Measurements from ENCODE around the gene FANCG. TPM values are rescaled to one million over a fixed set of nuclear protein-coding genes. Genes with fewer than 3 reads are reported as not detected.

FANCG gene
- total RNA-seq, 1 experiment from 2014 or later = 73.8 TPM

DNA sequence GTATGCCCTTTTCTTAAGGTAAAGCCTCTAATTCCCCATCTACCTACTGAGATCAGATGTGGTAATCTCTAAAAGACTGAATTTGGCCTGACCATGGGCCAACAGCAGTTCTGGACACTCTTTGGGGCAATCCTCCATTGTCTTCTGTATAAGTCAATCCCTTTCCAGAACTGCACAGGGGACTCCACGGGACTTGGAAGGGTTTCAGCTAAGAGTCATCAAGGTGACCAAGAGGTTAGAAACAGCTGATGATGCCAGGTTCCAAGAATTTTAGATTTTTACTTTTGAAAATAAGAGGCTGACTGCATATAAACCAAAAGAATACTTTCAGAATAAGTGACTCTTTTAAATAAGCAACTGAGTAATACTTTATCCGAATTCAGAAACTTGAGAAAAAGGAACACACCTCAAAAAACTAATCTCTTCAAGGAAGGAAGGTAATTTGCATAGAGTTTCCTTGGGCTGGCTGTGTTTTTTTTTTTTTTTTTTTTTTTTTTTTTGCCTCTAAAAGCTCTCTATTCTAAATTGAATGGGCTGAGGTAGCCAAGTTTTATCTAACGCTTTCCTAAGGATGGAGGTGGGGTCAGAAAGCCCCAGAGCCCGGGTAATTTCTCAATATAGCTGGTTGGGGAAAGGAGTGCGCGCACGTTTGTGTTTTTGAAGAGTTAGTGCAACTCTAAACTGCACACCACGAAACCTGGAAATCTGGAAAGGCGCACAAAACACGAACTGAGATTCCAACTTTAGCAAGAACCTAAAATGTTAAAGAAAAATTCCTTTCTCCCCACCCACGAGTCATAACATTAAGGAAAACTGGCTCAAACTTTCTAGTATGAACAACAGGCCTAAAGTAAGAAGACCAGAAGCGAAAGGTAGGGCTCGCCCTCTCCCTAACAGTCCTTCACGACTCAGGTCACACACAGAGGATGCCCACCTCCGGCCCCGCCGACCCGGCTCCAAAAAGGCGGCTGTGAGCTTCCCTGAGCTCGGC, 8.6 kb downstream of the FANCG start:
- intact Hi-C loops (cut with micrococcal nuclease; ENCODE audit: unreplicated experiment) (no loop called here), in situ Hi-C loops (cut with HindIII; ENCODE audit: low pct_unique_long_range_greater_than_20kb, low sequenced_read_pairs) (no loop called here)
- H3K4me3 ChIP-seq (ENCODE audit: low read depth in 2 of 2, low read length in 2 of 2) = peak overlapping the region; percentile 68 to 93
- TF ChIP-seq TCF7L2 (IDR thresholded peaks at IDR 0.05; ENCODE audit: low read depth, low read length) (no peak), POLR2AphosphoS5 (IDR thresholded peaks at IDR 0.05; ENCODE audit: low read depth, low read length) (no peak; the same call in 1 of the 2 replicates), SIN3A (IDR thresholded peaks at IDR 0.05; ENCODE audit: borderline replicate concordance, insufficient read depth, low read depth, low read length) (no peak)
- TF ChIP-seq, protein P1, sequence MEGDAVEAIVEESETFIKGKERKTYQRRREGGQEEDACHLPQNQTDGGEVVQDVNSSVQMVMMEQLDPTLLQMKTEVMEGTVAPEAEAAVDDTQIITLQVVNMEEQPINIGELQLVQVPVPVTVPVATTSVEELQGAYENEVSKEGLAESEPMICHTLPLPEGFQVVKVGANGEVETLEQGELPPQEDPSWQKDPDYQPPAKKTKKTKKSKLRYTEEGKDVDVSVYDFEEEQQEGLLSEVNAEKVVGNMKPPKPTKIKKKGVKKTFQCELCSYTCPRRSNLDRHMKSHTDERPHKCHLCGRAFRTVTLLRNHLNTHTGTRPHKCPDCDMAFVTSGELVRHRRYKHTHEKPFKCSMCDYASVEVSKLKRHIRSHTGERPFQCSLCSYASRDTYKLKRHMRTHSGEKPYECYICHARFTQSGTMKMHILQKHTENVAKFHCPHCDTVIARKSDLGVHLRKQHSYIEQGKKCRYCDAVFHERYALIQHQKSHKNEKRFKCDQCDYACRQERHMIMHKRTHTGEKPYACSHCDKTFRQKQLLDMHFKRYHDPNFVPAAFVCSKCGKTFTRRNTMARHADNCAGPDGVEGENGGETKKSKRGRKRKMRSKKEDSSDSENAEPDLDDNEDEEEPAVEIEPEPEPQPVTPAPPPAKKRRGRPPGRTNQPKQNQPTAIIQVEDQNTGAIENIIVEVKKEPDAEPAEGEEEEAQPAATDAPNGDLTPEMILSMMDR (IDR thresholded peaks at IDR 0.05) = no peak
- TF ChIP-seq, protein P2, sequence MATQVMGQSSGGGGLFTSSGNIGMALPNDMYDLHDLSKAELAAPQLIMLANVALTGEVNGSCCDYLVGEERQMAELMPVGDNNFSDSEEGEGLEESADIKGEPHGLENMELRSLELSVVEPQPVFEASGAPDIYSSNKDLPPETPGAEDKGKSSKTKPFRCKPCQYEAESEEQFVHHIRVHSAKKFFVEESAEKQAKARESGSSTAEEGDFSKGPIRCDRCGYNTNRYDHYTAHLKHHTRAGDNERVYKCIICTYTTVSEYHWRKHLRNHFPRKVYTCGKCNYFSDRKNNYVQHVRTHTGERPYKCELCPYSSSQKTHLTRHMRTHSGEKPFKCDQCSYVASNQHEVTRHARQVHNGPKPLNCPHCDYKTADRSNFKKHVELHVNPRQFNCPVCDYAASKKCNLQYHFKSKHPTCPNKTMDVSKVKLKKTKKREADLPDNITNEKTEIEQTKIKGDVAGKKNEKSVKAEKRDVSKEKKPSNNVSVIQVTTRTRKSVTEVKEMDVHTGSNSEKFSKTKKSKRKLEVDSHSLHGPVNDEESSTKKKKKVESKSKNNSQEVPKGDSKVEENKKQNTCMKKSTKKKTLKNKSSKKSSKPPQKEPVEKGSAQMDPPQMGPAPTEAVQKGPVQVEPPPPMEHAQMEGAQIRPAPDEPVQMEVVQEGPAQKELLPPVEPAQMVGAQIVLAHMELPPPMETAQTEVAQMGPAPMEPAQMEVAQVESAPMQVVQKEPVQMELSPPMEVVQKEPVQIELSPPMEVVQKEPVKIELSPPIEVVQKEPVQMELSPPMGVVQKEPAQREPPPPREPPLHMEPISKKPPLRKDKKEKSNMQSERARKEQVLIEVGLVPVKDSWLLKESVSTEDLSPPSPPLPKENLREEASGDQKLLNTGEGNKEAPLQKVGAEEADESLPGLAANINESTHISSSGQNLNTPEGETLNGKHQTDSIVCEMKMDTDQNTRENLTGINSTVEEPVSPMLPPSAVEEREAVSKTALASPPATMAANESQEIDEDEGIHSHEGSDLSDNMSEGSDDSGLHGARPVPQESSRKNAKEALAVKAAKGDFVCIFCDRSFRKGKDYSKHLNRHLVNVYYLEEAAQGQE (IDR thresholded peaks at IDR 0.05; ENCODE audit: insufficient read depth in 1 of 2, low read depth in 2 of 2, low read length in 1 of 2) = no peak
- no peaks in the 10 kb centered on the region for H3K9me3 ChIP-seq (ENCODE audit: control insufficient read depth, insufficient read depth, low read depth, low read length)
- CTCF ChIA-PET = interaction anchor here (0.5 kb wide), 2 partner anchors 21 to 383 kb away, joined by 3 to 4 read pairs; no protein-coding TSS in a partner anchor
- no peaks in the 10 kb centered on the region for H3K27me3 ChIP-seq (ENCODE audit: control insufficient read depth, insufficient read depth, low read length)
- DNase-seq (ENCODE audit: low read depth, low spot score) (no peak), ATAC-seq (no peak)
- peak overlapping the region; percentile 98 for H3K27ac ChIP-seq (ENCODE audit: low read length)
- POLR2A ChIA-PET = interaction anchor here (0.6 to 1.4 kb wide), 5 partner anchors 9 to 655 kb away, joined by 3 to 6 read pairs (median 4); partner anchors contain the start of genes DNAJB5 and STOML2
- H3K4me1 ChIP-seq (ENCODE audit: control insufficient read depth, insufficient read depth, low read length) = peaks cover 22% of the 10 kb centered on the region
- H3K36me3 ChIP-seq (ENCODE audit: control insufficient read depth, insufficient read depth, low read length) = peaks cover 17% of the 10 kb centered on the region
- BruUV-seq (replicated peaks) = TSS peak; percentile 76

DNA sequence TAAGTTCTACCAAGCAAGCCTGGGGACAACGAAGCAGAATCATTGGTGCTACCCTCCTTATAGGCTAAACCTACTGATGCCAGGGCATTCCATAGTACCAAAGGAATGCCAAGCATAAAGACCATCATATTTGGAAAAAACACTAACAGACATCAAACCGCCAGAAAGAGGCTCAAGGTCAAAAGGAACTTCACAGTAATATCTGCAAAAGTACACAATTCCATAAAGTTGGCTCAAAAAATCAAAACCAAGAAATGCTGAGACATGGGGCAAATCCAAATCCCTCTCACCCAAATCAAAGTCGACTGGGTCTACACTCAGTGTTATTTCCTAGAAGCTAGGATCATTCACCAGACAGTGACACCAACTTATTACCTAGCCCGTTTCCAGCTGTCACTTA, 10.7 kb downstream of the FANCG start:
- ChIA-PET CTCF (interaction anchor here (0.5 kb wide), 1 partner anchor 17 kb away, joined by 3 read pairs; no protein-coding TSS in a partner anchor), POLR2A (interaction anchor here (0.5 to 0.7 kb wide), 4 partner anchors 9 to 441 kb away, joined by 3 to 11 read pairs (median 6); partner anchors contain the start of gene FANCG)
- Histone ChIP-seq H3K9me3 (ENCODE audit: control insufficient read depth, insufficient read depth, low read depth, low read length) (no peaks in the 10 kb centered on the region), H3K27me3 (ENCODE audit: control insufficient read depth, insufficient read depth, low read length) (no peaks in the 10 kb centered on the region), H3K4me3 (ENCODE audit: low read depth in 2 of 2, low read length in 2 of 2) (peak overlapping the region in 1 of 2 experiments; percentile 93; a peak in 1 of 4 replicates), H3K4me1 (ENCODE audit: control insufficient read depth, insufficient read depth, low read length) (peaks cover 22% of the 10 kb centered on the region), H3K27ac (ENCODE audit: low read length) (no peak overlapping the region), H3K36me3 (ENCODE audit: control insufficient read depth, insufficient read depth, low read length) (peaks cover 29% of the 10 kb centered on the region)
- intact Hi-C loops (cut with micrococcal nuclease; ENCODE audit: unreplicated experiment) = no loop called here
- no TSS peak for BruUV-seq (replicated peaks)
- TF ChIP-seq, protein P1 (IDR thresholded peaks at IDR 0.05) = no peak
- TF ChIP-seq, protein P2 (IDR thresholded peaks at IDR 0.05; ENCODE audit: insufficient read depth in 1 of 2, low read depth in 2 of 2, low read length in 1 of 2) = no peak
- no peak for TF ChIP-seq SIN3A (IDR thresholded peaks at IDR 0.05; ENCODE audit: borderline replicate concordance, insufficient read depth, low read depth, low read length)
- TF ChIP-seq POLR2AphosphoS5 (IDR thresholded peaks at IDR 0.05; ENCODE audit: low read depth, low read length) = no peak
- no peak for TF ChIP-seq TCF7L2 (IDR thresholded peaks at IDR 0.05; ENCODE audit: low read depth, low read length)
- in situ Hi-C loops (cut with HindIII; ENCODE audit: low pct_unique_long_range_greater_than_20kb, low sequenced_read_pairs) = no loop called here
- ATAC-seq = no peak
- no peak for DNase-seq (ENCODE audit: low read depth, low spot score)

Data from Panc1 (cell line).